ENCODE results near the gene ERCC6L2. TPM values are rescaled to one million over a fixed set of nuclear protein-coding genes. Genes with fewer than 3 reads are reported as not detected.
A peak's percentile ranks its signal among the peaks of the same experiment; 100 is the strongest.

Gene ERCC6L2
- total and polyA plus RNA-seq, 2 of the 4 experiments (the other 2 are of a cell fraction): 13.0 to 67.6 TPM

- Histone ChIP-seq H3K4me2 (ENCODE audit: low read depth, low read length) (peak overlapping the region; percentile 39; the same call in 1 of the 2 replicates), H4K5ac (ENCODE audit: low read depth, low read length) (no peak overlapping the region; the same call in 1 of the 2 replicates), H3K9me3 (ENCODE audit: control insufficient read depth, insufficient read depth, low read length) (no peaks in the 10 kb centered on the region), H3K56ac (ENCODE audit: extremely low read depth, insufficient read depth, low read length) (no peak overlapping the region), H3K18ac (ENCODE audit: low read depth, low read length) (peak overlapping the region; percentile 45; the same call in 1 of the 2 replicates), H3K9me1 (ENCODE audit: insufficient read depth, low read length) (peaks cover 13% of the 10 kb centered on the region), H3K4ac (ENCODE audit: low read depth, low read length) (peak overlapping the region; percentile 1; the same call in 1 of the 2 replicates), H4K8ac (ENCODE audit: low read depth in 2 of 2, low read length in 2 of 2) (peak overlapping the region; percentile 9 to 28; a peak in 1 of 4 replicates), H4K91ac (ENCODE audit: insufficient read depth, low read depth, low read length) (0 out of 2 replicates have a peak overlapping the region, but pooled peaks have one; percentile 1), H2AK5ac (ENCODE audit: low read depth, low read length) (no peak overlapping the region), H3K23ac (ENCODE audit: low read depth, low read length) (no peak overlapping the region), H3K27ac (ENCODE audit: insufficient read depth, low read length) (0 out of 2 replicates have a peak overlapping the region, but pooled peaks have one; percentile 27), H2BK15ac (ENCODE audit: low read depth, low read length) (no peak overlapping the region; the same call in 2 of the 3 replicates), H2AK9ac (replicated peaks; ENCODE audit: low read depth, low read length, poor library complexity) (no peak overlapping the region), H3K9ac (ENCODE audit: low read depth, low read length) (no peak overlapping the region), H3K14ac (replicated peaks; ENCODE audit: low read depth, low read length) (no peak overlapping the region), H2AFZ (replicated peaks; ENCODE audit: low read length, poor library complexity) (no peak overlapping the region), H4K20me1 (ENCODE audit: insufficient read depth, low read length) (no peaks in the 10 kb centered on the region), H3K27me3 (ENCODE audit: control insufficient read depth, insufficient read depth, low read length) (no peaks in the 10 kb centered on the region), H3K79me1 (ENCODE audit: low read depth in 1 of 2, low read length in 2 of 2) (peaks cover 4 to 14% of the 10 kb centered on the region in 2 experiments; a peak in 2 of 4 replicates), H3K36me3 (ENCODE audit: control insufficient read depth, insufficient read depth, low read length) (no peaks in the 10 kb centered on the region; the same call in 1 of the 2 replicates), H2BK5ac (ENCODE audit: low read depth, low read length, poor library complexity, severe bottlenecking) (peak overlapping the region; percentile 40), H2BK20ac (ENCODE audit: low read depth, low read length) (peak overlapping the region; percentile 28; the same call in 1 of the 2 replicates), H3K4me3 (ENCODE audit: insufficient read depth, low read depth, low read length) (no peak overlapping the region), H3K4me1 (ENCODE audit: control insufficient read depth, insufficient read depth, low read length) (peaks cover 11% of the 10 kb centered on the region), H2BK120ac (ENCODE audit: low read depth, low read length) (0 out of 2 replicates have a peak overlapping the region, but pooled peaks have one; percentile 17)
- ChIA-PET POLR2A (ENCODE audit: unreplicated experiment) (no interaction called here), CTCF (no interaction called here)
- ATAC-seq (ENCODE audit: low read depth) (peak; percentile 17; the same call in 1 of the 2 replicates), DNase-seq (peak; percentile 87)
- WGBS, 2 experiments (ENCODE audit: extremely low coverage in 2 of 2, insufficient read length in 1 of 2): no CpG with 5 or more reads among the region's 7 CpGs
- in situ Hi-C loops (cut with MboI; ENCODE audit: low sequenced_read_pairs): no loop called here
- intact Hi-C loops (cut with micrococcal nuclease): no loop called here
- BruUV-seq (replicated peaks): no TSS peak
- dilution Hi-C loops (cut with HindIII; ENCODE audit: low sequenced_read_pairs, unreplicated experiment): no loop called here
- TF ChIP-seq POLR2A (IDR thresholded peaks at IDR 0.05; ENCODE audit: low read depth, low read length) (no peak), SMC3 (IDR thresholded peaks at IDR 0.05; ENCODE audit: low read depth, low read length) (no peak), NFE2L2 (IDR thresholded peaks at IDR 0.05; ENCODE audit: low read depth, low read length) (peak; percentile 38; the same call in 1 of the 2 replicates), CHD1 (IDR thresholded peaks at IDR 0.05; ENCODE audit: low read depth, low read length) (no peak), RCOR1 (IDR thresholded peaks at IDR 0.05; ENCODE audit: insufficient replicate concordance, low read length) (no peak), FOS (IDR thresholded peaks at IDR 0.05; ENCODE audit: low read depth, low read length) (peak; percentile 84), CEBPB (IDR thresholded peaks at IDR 0.05; ENCODE audit: low read depth, low read length) (no peak), MXI1 (IDR thresholded peaks at IDR 0.05; ENCODE audit: borderline replicate concordance, low read depth, low read length) (no peak), MAFK (IDR thresholded peaks at IDR 0.05; ENCODE audit: low read depth, low read length) (no peak)
- TF ChIP-seq, protein P1, sequence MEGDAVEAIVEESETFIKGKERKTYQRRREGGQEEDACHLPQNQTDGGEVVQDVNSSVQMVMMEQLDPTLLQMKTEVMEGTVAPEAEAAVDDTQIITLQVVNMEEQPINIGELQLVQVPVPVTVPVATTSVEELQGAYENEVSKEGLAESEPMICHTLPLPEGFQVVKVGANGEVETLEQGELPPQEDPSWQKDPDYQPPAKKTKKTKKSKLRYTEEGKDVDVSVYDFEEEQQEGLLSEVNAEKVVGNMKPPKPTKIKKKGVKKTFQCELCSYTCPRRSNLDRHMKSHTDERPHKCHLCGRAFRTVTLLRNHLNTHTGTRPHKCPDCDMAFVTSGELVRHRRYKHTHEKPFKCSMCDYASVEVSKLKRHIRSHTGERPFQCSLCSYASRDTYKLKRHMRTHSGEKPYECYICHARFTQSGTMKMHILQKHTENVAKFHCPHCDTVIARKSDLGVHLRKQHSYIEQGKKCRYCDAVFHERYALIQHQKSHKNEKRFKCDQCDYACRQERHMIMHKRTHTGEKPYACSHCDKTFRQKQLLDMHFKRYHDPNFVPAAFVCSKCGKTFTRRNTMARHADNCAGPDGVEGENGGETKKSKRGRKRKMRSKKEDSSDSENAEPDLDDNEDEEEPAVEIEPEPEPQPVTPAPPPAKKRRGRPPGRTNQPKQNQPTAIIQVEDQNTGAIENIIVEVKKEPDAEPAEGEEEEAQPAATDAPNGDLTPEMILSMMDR (conservative IDR thresholded peaks at IDR 0.05; ENCODE audit: low read depth, low read length): no peak
These were observed 23.1 kb upstream of the ERCC6L2 start for GRCh38 chr9:95852059-95853032.
